ENCODE data around the gene RARB. TPM values are rescaled to one million over a fixed set of nuclear protein-coding genes. Genes with fewer than 3 reads are reported as not detected.

The RARB gene
- total RNA-seq, 1 experiment from 2014 or later = 31.3 TPM

DNA sequence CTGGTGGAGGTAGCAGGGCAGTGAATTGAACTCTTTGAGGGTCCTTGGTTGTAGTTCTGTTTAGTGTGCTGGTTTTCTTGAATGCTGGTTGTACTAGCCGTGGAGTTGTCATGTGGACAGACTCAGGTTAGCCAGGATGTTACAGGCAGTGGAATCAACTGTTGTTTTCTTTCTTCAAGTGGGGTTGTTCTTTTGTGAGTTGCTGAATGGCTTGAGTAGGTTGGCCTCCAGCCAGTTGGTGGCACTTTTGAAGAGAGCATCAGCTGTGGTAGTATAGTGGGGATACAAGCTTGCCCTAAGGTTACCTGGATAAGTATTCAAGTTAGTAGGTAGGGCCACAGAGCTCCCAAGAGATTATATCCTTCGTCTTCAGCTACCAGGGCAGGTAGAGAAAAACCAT is 31.8 kb upstream of the RARB start:
- BruUV-seq (replicated peaks) = no TSS peak
- Mint-ChIP-seq H3K27ac (ENCODE audit: unreplicated experiment) (no peak overlapping the region), H3K9me3 (ENCODE audit: low read depth, unreplicated experiment) (peaks cover 3% of the 10 kb centered on the region), H3K4me1 (ENCODE audit: low read depth, unreplicated experiment) (peaks cover 10% of the 10 kb centered on the region), H3K36me3 (ENCODE audit: insufficient read depth, unreplicated experiment) (no peaks in the 10 kb centered on the region), H3K4me3 (ENCODE audit: low read depth, unreplicated experiment) (no peak overlapping the region), H3K27me3 (ENCODE audit: unreplicated experiment) (no peaks in the 10 kb centered on the region)
- no peak for DNase-seq
- TF ChIP-seq, protein P1, sequence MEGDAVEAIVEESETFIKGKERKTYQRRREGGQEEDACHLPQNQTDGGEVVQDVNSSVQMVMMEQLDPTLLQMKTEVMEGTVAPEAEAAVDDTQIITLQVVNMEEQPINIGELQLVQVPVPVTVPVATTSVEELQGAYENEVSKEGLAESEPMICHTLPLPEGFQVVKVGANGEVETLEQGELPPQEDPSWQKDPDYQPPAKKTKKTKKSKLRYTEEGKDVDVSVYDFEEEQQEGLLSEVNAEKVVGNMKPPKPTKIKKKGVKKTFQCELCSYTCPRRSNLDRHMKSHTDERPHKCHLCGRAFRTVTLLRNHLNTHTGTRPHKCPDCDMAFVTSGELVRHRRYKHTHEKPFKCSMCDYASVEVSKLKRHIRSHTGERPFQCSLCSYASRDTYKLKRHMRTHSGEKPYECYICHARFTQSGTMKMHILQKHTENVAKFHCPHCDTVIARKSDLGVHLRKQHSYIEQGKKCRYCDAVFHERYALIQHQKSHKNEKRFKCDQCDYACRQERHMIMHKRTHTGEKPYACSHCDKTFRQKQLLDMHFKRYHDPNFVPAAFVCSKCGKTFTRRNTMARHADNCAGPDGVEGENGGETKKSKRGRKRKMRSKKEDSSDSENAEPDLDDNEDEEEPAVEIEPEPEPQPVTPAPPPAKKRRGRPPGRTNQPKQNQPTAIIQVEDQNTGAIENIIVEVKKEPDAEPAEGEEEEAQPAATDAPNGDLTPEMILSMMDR (IDR thresholded peaks at IDR 0.05; ENCODE audit: unreplicated experiment) = no peak
- intact Hi-C loops (cut with micrococcal nuclease; ENCODE audit: unreplicated experiment) = no loop called here
- CTCF ChIA-PET = no interaction called here

DNA sequence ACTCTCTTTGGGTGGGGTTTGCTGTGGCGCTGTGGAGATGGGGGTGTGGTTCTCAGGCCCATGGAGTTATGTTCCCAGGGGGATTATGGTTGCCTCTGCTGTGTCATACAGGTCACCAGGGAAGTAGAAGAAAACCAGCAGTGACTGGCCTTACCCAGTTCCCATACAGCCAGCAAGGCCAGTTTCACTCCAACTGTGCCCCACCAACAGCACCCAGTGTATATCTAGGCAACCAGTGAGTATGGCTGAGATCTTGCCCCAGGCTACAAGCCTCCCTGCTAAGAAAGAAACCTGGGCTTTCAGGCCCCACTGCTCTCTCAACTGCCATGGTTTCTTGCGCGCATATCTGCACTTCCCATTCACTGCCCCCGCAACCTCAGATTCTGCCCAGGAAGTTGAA is 31.4 kb upstream of the RARB start:
- H3K27me3 Mint-ChIP-seq (ENCODE audit: unreplicated experiment) = no peaks in the 10 kb centered on the region
- CTCF ChIA-PET = no interaction called here
- intact Hi-C loops (cut with micrococcal nuclease; ENCODE audit: unreplicated experiment) = no loop called here
- no peak for DNase-seq
- no peak overlapping the region for H3K4me3 Mint-ChIP-seq (ENCODE audit: low read depth, unreplicated experiment)
- peaks cover 3% of the 10 kb centered on the region for H3K9me3 Mint-ChIP-seq (ENCODE audit: low read depth, unreplicated experiment)
- peaks cover 10% of the 10 kb centered on the region for H3K4me1 Mint-ChIP-seq (ENCODE audit: low read depth, unreplicated experiment)
- no TSS peak for BruUV-seq (replicated peaks)
- peak overlapping the region; percentile 15 for H3K27ac Mint-ChIP-seq (ENCODE audit: unreplicated experiment)
- H3K36me3 Mint-ChIP-seq (ENCODE audit: insufficient read depth, unreplicated experiment) = no peaks in the 10 kb centered on the region
- TF ChIP-seq, protein P1 (IDR thresholded peaks at IDR 0.05; ENCODE audit: unreplicated experiment) = no peak

DNA sequence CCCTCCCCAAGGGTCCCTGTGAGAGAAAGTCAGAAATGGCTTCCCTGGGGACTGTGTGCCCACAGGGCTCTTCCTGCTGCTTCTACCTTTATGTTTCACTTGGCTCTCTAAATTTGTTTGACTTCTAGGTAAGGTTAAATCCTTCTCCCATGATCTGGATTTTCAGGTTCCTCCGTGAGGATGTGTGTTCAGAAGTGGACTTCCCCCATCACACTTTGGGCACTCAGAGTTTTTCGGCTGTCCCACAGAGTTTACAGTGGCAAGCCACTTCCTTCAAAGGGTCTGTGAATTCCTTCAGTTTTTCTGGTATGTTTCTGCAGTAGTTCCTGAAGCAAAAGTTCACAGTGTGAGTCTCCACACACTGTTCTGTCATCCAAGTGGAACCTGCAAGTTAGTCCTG is 30.9 kb upstream of the RARB start:
- peaks cover 3% of the 10 kb centered on the region for H3K9me3 Mint-ChIP-seq (ENCODE audit: low read depth, unreplicated experiment)
- no peaks in the 10 kb centered on the region for H3K36me3 Mint-ChIP-seq (ENCODE audit: insufficient read depth, unreplicated experiment)
- peaks cover 10% of the 10 kb centered on the region for H3K4me1 Mint-ChIP-seq (ENCODE audit: low read depth, unreplicated experiment)
- no peak overlapping the region for H3K4me3 Mint-ChIP-seq (ENCODE audit: low read depth, unreplicated experiment)
- CTCF ChIA-PET = no interaction called here
- DNase-seq = no peak
- H3K27ac Mint-ChIP-seq (ENCODE audit: unreplicated experiment) = peak overlapping the region; percentile 15
- TF ChIP-seq, protein P1 (IDR thresholded peaks at IDR 0.05; ENCODE audit: unreplicated experiment) = no peak
- no TSS peak for BruUV-seq (replicated peaks)
- H3K27me3 Mint-ChIP-seq (ENCODE audit: unreplicated experiment) = no peaks in the 10 kb centered on the region
- intact Hi-C loops (cut with micrococcal nuclease; ENCODE audit: unreplicated experiment) = no loop called here

DNA sequence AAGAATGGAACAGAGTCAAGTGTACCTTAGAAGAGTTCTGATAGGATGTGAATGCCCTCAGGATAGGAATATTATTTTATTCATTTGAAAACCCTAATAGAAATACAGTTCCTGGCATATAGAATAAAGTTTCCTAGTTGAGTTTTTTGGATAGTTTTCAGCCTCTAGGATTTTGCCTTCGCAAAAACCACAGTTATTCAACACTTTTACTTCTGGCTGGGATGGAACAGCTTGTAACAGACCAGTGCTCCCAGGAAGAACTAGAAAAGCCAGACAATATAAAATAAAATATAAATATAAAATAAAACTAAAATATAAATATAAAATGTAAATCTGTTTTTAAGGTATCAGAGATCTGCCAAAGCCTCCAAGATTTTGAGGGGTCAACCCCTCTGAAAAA is 27.5 kb upstream of the RARB start:
- BruUV-seq (replicated peaks) = no TSS peak
- CTCF ChIA-PET = no interaction called here
- H3K4me1 Mint-ChIP-seq (ENCODE audit: low read depth, unreplicated experiment) = peaks cover 10% of the 10 kb centered on the region

More for the DNA sequence above, 27.5 kb upstream of the RARB start:
- Mint-ChIP-seq H3K9me3 (ENCODE audit: low read depth, unreplicated experiment) (no peaks in the 10 kb centered on the region), H3K27me3 (ENCODE audit: unreplicated experiment) (no peaks in the 10 kb centered on the region), H3K27ac (ENCODE audit: unreplicated experiment) (no peak overlapping the region), H3K4me3 (ENCODE audit: low read depth, unreplicated experiment) (no peak overlapping the region), H3K36me3 (ENCODE audit: insufficient read depth, unreplicated experiment) (no peaks in the 10 kb centered on the region)
- intact Hi-C loops (cut with micrococcal nuclease; ENCODE audit: unreplicated experiment) = no loop called here
- no peak for DNase-seq
- TF ChIP-seq, protein P1 (IDR thresholded peaks at IDR 0.05; ENCODE audit: unreplicated experiment) = no peak
